Measurements from ENCODE around the gene LTBP1.

GRCh38 chr2:33421820-33422219, 475.1 kb downstream of the LTBP1 start:
- TF ChIP-seq CTCF (IDR thresholded peaks at IDR 0.05; ENCODE audit: low read depth, low read length, poor library complexity, severe bottlenecking) (no peak), EZH2phosphoT487 (IDR thresholded peaks at IDR 0.05; ENCODE audit: borderline replicate concordance, low read length) (no peak)

All from DOHH2 (cell line).